Measurements from ENCODE around the gene TMEM266.
"Not testable (repeated sequence)": the region's sequence is repeated elsewhere in the genome, so short reads cannot be mapped to it uniquely, and the experiment has no call there.

Gene TMEM266, protein sequence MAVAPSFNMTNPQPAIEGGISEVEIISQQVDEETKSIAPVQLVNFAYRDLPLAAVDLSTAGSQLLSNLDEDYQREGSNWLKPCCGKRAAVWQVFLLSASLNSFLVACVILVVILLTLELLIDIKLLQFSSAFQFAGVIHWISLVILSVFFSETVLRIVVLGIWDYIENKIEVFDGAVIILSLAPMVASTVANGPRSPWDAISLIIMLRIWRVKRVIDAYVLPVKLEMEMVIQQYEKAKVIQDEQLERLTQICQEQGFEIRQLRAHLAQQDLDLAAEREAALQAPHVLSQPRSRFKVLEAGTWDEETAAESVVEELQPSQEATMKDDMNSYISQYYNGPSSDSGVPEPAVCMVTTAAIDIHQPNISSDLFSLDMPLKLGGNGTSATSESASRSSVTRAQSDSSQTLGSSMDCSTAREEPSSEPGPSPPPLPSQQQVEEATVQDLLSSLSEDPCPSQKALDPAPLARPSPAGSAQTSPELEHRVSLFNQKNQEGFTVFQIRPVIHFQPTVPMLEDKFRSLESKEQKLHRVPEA

GRCh38 chr15:76059320-76060117, at the start of gene TMEM266:
TMEM266 (plus strand) TSS chr15:76059985; CDS start chr15:76134264, 74,279 bp downstream.
- DNase-seq (ENCODE audit: low read depth in 2 of 3, low spot score in 1 of 3): peak in 1 of 3 donors; percentile 10

DNA sequence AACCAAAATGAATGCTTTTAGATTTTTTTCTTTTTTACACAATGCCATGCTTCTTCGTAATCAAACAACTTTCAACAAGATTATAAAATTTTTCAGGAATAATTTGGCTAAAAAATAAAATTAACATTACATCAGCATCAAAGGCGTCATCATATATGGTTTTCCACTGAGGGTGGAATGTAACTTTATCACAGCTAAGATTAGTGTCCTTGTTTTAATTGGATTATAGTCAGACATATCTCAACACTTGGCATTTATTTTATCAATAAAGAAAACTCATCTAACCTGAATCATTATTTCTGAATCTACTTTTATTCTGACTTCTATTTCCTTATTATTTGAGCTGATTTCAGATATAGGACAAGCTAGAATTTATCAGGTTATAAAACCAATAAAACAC, 49.2 kb upstream of the TMEM266 start:
- no peak for DNase-seq (ENCODE audit: low read depth in 2 of 3, low spot score in 1 of 3)

- DNase-seq (ENCODE audit: low read depth in 2 of 3, low spot score in 1 of 3): no peak
Measured at GRCh38 chr15:76011627-76012551, 47.9 kb upstream of the TMEM266 start, which contains the start of gene NRG4. NRG4 (minus strand) TSS chr15:76012424; CDS start chr15:76011230, 1,194 bp downstream.

GRCh38 chr15:76013470-76013869, 46.3 kb upstream of the TMEM266 start:
- DNase-seq (ENCODE audit: low read depth in 2 of 3, low spot score in 1 of 3): not testable (repeated sequence)

GRCh38 chr15:76024021-76024768, 35.6 kb upstream of the TMEM266 start:
- no peak for DNase-seq (ENCODE audit: low read depth in 2 of 3, low spot score in 1 of 3)

GRCh38 chr15:76032046-76032445, 27.7 kb upstream of the TMEM266 start:
- no peak for DNase-seq (ENCODE audit: low read depth in 2 of 3, low spot score in 1 of 3)

DNA sequence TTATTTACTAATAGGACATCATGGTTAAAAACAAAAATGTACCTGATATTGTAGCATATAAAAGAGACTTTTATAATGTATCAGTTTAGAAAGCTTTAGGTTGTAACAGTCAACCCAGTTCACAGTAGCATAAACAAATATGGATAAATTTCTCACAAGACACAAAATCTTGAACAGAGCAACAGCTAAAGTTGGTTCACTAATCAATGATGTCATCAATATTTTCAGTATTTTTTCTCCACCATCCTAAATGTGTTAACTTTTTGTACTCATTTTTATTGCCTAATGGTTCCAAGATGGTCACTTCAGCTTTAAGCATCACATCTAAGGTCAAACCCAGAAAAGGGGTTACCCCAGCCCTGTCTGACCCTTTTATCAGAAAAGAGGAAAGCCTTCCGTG, 26.3 kb upstream of the TMEM266 start:
- no peak for DNase-seq (ENCODE audit: low read depth in 2 of 3, low spot score in 1 of 3)

- DNase-seq (ENCODE audit: low read depth in 2 of 3, low spot score in 1 of 3): no peak
Measured at GRCh38 chr15:76034111-76034510, 25.7 kb upstream of the TMEM266 start.

DNA sequence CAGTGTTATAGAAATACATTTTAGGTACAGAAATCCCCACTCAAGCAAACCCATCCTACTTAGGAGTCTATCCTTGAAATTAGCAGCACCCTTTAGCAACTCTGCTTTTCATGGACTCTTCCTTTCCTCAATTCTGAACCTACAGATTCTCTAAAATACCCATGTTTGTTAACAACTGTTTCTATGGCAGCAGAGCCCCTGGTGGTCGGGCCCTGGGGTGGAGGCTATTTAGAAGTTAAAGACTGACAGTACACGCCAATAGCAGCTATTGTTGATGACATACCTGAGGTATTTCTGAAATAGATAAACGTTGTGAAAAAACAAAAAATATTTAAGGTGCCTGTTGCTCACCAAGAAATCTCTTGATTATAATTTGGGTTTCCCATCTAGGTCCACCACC, 24.2 kb upstream of the TMEM266 start:
- no peak for DNase-seq (ENCODE audit: low read depth in 2 of 3, low spot score in 1 of 3)

DNA sequence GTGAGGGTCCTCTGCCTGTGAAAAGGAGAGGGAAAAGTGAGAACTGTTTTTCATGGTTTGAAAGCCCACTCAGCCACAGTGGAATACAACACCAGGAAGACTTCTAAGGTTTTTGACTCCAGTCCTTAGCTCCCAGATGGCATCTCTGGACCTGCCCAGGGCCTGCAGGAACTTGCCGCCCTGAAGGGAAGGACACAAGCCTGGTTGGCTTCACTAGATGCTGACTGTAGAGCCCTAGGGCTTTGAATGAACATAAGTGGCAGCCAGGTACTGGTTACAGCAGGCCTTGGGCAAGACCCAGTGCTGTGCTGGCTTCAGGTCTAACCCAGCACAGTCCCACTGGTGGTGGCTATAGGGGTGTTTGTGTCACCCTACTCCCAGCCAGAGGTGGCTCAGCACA, 21.3 kb upstream of the TMEM266 start:
- no peak for DNase-seq (ENCODE audit: low read depth in 2 of 3, low spot score in 1 of 3)

DNA sequence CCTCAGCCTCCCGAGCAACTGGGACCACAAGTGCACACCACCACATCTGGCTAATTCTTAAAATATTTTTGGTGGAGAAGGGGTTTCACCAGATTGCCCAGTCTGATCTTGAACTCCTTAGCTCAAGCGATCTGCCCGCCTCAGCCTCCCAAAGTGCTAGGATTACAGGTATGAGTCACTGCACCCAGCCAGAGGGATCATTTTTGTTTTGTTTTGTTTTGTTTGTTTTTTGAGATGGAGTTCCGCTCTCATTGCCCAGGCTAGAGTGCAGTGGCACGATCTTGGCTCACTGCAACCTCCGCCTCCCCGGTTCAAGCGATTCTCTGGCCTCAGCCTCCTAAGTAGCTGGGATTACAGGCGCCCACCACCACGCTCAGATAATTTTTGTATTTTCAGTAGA, 5.6 kb upstream of the TMEM266 start:
- DNase-seq (ENCODE audit: low read depth in 2 of 3, low spot score in 1 of 3): not testable (repeated sequence)

DNA sequence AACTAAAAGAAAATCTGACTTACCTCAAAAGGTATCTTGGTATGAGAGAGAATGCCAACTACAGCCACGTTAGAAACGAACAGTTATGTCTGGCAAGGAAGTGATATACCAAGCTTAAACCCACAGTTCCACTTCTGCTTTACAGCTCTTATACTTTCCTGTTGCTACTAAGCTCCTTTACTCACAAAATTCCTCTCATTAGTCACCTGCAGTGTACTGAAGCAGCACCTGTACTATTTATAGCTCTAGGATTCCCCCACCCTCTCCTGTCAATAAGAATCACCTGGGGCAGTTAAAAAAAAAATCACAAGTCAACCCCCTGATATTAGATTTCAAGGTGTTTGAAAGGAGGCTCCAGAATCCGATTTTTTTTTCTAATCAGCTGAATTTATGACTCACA, 2.9 kb upstream of the TMEM266 start:
- DNase-seq (ENCODE audit: low read depth in 2 of 3, low spot score in 1 of 3): no peak

- peak in 2 of 3 donors; percentile 21 to 70 for DNase-seq (ENCODE audit: low read depth in 2 of 3, low spot score in 1 of 3)
Measured at GRCh38 chr15:76057332-76058000, 2.3 kb upstream of the TMEM266 start.

DNA sequence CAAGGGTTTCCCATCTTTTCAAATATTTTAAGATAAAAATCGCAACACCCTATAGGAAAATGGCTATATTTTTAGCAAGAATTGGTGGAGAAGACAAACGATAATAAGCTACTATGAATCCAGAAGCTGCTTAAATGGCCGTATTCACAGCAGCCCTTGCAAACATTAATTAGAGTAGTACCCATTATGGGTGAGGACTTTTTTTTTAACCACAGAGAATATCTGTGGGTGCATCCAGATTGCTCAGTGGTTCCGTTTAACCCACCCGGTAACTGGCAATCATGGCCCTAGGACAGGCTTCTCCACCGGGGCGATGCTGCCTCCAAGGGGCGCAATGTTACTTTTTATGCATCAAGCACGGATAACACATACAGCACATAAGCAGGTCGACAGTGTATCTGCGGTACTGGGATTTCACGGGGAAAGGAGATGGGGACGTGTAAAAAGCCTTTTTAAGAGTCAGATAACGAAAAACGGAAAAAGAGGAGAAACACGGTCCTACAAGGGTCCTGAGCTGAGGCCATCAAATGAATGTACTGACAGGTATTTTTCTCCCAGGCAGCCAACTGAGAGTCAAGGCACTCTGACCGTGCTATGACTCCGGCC, 968 bp upstream of the TMEM266 start:
- DNase-seq (ENCODE audit: low read depth in 2 of 3, low spot score in 1 of 3): no peak

- peak in 1 of 3 donors; percentile 31 for DNase-seq (ENCODE audit: low read depth in 2 of 3, low spot score in 1 of 3)
Measured at GRCh38 chr15:76060118-76060989, 569 bp downstream of the TMEM266 start.

- no peak for DNase-seq (ENCODE audit: low read depth in 2 of 3, low spot score in 1 of 3)
Measured at GRCh38 chr15:76061700-76062099, 1.9 kb downstream of the TMEM266 start.

- no peak for DNase-seq (ENCODE audit: low read depth in 2 of 3, low spot score in 1 of 3)
Measured at GRCh38 chr15:76062286-76062685, 2.5 kb downstream of the TMEM266 start.

DNA sequence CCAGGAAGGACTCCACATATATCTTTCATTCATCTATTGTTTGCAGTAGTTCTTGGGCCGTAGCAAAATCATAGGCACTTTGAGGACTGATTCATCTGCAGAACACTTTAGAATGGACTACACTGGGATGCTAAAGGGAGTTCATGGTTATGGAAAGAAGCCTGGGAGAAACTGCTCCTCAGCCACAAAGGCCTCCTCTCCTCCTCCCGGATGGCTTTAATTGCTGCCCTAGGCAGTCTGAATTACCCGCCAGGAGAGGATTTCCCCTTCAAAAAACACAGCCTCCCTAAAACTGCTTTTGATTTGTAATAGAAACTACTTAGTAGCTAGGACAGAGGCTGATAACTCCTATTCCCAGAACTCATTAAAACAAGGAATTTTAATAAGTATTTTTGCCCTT, 4.6 kb downstream of the TMEM266 start:
- no peak for DNase-seq (ENCODE audit: low read depth in 2 of 3, low spot score in 1 of 3)

Data from stimulated activated CD4-positive, alpha-beta T cell treated with anti-CD3 and anti-CD28 coated beads, Interleukin-12 subunit alpha, Interleukin-12 subunit beta, amount 100 ng/mL, for 48 hours (primary cell).